HG03095 (cell line): ENCODE data around the gene YEATS2.
"Not testable (repeated sequence)": the region's sequence is repeated elsewhere in the genome, so short reads cannot be mapped to it uniquely, and the experiment has no call there.

Experiments used
- ATAC-seq: cut with Tn5 transposase; IDR thresholded peaks from one replicate; pipeline ENCODE4 v1.9.1; 2021; ENCODE audit warnings: moderate library complexity; ENCODE audit not compliant: unreplicated experiment

YEATS2 gene

DNA sequence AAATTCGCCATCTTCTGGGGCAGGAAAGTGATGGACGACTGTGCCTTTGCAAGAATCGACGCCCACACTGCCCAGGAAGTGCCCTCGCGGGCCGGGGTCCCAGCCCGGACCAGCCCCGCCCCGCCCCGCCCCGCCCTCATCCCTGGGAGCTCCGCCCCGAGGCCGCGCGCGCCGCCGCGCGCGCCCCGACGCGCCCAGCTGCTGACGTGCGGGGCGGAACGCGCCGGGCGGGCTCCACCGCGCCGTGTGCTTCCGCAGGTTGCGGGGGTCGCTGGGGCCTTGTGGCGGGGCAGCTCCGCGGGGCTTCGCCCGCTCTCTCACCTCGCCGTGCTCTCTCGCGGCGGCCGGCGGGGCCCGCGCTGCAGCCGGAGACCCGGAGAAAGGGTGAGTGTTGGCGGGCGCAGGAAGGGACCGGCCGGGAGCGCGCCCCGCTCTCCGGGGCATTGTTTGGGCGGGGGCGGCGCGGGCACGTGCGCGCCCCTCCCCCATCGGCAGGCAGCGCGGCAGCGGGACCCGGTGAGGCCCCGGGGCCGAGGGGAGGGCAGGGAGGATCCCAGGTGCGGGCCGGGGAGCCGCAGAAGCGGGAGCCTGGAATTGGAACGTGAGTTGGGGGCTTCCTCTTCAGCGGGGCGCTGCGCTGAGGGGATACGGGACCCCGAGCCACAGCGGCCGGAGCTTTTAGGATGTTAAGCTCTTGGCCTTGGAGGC is at the start of gene YEATS2:
Gene YEATS2 (plus strand): TSS at position 188 of the 708 bp plus-strand sequence. CDS start 17,366 bp downstream, outside the sequence.
- ATAC-seq: peak; percentile 87

DNA sequence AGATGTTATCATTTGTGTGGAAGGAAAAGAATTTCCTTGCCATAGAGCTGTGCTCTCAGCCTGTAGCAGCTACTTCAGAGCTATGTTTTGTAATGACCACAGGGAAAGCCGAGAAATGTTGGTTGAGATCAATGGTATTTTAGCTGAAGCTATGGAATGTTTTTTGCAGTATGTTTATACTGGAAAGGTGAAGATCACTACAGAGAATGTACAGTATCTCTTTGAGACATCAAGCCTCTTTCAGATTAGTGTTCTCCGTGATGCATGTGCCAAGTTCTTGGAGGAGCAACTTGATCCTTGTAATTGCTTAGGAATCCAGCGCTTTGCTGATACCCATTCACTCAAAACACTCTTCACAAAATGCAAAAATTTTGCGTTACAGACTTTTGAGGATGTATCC is 47.0 kb upstream of the YEATS2 start:
- no peak for ATAC-seq

DNA sequence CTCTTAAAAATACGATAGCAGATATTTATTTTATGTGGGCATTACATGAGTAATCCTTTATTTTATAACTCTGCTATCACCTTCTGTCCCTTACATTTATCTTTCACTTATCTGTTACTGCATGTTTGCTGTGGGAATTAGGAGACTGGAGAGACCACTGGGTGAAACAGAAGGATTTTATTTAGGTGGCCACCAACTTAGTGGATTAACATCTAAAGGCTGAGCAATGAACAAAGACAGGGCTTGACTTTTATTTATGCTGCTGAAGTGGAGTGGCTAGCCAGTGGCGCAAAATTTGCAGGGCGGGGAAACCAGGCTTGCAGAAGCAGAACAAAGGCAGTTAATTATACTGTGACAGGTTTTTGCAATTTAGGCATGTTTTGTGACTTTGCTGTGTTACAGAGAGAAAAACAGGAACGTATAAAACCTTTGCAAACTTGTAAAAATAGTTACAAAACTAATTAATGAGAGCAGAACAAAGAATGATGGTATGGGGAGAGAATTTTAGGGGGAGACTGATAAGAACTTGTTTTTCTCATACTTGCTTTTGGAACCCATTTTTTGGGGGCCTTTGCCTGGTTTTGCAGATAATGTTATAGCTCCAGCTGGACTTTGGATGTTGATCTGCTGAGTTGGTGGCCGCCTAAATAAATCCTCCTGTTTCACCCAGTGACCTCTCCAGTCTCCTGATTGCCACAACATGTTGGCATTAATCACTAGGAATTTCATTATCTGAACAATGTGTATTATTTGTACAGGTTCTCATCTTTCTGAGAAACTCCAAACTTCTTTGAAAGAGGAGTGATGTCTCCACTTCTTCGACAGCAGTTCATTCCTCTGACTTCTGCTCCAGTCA is 44.2 kb upstream of the YEATS2 start:
- no peak for ATAC-seq

DNA sequence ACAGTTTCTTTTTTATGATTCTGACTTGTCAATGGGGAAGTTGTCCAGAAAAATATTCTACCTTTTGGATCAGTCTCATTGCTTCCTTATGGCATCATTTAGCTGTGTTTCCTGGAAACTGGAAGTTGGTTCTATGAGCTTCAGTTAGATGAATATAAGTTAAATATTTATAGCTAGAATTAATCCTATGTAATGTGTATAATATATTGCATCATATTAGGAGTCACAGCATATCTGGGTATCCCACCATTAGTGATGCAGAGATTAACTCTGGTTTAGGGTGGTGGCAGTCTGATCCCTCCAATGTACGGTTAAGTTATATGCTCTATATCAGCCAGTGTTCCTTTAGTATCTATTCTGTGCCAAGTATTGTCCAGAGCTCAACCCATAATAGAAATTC is 42.9 kb upstream of the YEATS2 start:
- ATAC-seq: no peak

DNA sequence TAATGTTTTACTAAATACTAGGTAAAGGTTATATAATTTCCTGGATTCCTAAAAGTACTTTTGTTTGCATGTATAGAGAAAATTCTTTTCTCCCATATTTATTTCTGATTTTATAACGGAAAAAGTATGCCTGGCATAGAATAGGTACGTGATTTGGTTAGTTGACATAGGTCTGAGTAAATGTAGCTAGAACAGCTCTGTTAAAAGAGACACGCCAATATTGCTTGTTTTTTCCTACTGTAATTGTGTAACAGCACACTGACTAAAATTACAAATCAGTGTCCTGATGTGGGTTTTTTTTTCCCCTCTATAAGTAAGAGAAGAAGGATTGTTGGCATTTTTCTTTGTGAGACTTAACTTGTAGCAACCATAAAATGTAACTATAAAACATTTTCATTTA is 35.5 kb upstream of the YEATS2 start:
- ATAC-seq: no peak

DNA sequence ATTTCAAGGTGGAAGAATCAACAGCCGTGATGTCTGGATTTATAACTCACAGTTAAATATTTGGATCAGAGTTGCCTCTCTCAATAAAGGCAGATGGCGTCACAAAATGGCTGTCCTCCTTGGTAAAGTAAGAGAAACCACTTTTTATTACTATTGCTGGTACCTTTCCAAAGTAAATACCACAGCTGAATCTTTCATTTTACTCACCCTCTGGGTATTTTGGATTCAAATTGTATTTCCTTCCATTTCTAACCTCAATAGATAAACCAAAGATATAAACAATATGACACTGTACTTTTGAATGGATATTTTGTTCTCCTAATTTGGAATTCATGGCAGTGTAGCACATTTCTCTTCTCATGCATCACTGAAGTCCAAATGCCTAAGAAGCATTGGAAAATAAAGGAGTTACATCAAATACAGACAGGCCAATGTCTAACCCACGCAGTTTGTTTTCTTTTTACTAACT is 32.6 kb upstream of the YEATS2 start:
- ATAC-seq: no peak

DNA sequence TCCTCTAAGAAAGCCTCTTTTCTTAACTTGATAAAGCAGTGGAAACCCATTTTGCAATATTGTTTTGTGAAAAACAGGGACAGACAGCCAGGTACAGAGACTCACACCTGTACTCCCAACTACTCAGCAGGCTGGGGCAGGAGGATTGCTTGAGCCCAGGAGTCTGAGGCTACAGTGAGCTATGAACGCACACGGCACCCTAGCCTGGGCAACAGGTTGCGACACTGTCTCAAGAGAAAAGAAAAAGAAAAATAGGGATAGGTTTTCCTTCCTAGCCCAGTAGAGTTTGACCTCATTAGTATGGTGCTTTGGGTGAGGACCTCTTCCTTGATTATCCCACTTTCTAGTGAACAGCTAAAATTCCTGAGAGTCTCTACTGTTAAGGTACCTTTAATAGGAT is 17.5 kb upstream of the YEATS2 start:
- ATAC-seq: no peak

DNA sequence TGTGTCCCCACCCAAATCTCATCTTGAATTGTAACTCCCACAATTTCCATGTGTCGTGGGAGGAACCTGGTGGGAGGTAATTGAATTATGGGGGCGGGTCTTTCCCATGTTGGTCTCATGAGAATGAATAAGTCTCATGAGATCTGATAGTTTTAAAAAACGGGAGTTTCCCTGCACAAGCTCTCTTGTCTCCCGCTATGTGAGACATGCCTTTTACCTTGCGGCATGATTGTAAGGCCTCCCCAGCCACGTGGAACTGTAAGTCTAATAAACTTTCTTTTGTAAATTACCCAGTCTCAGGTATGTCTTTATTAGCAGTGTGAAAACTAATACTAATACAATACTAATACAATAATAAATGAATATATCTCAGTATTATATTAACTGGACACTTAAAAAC is 9.9 kb upstream of the YEATS2 start:
- no peak for ATAC-seq

DNA sequence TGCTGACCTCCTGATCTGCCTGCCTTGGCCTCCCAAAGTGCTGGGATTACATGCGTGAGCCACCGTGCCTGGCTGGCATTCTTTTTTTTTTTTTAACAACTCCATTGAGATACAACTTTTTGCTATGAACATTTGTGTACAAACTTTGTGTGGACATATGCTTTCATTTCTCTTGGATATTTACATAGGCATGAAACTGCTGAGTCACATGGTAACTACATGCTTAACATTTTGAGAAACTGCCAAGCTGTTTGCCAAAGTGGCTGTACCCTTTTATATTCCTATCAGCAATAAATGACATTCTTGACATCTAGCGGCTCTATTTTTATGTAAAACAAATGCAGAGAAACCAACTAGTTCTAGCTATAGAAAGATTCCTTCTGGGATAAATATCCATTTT is 8.7 kb upstream of the YEATS2 start:
- no peak for ATAC-seq

DNA sequence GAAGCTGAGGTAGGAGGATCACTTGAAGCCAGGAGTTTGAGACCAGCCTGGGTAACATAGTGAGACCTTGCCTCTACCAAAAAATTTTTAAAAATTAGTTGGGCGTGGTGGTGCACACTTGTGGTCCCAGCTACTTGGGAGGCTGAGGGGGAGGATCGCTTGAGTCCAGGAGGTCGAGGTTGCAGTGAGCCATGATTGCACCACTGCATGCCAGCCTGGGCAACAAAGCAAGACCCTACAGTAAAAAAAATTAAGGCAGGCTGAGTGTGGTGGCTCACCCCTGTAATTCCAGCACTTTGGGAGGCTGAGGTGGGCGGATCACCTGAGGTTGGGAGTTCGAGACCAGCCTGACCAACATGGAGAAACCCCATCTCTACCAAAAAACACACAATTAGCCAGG is 8.0 kb upstream of the YEATS2 start:
- ATAC-seq: not testable (repeated sequence)

DNA sequence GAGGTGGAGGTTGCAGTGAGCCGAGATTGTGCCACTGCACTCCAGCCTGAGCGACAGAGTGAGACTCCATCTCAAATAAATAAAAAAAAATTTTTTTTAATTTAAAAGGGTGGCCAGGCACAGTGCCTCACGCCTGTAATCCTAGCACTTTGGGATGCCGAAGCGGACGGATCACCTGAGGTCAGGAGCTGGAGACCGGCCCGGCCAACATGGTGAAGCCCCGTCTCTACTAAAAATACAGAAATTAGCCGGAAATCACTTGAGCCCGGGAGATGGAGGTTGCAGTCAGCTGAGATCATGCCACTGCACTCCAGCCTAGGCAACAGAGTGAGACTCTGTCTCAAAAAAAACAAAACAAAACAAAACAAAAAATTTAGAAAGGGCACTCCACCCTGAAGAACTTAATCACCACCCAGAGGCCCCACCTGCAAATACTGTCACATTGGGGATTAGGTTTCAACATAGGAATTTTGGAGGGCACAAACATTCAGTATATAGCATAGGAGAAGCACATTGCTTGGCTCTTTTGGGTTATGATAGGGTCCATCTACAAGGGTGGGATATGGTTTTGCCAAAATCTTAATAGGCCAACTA is 7.1 kb upstream of the YEATS2 start:
- no peak for ATAC-seq

DNA sequence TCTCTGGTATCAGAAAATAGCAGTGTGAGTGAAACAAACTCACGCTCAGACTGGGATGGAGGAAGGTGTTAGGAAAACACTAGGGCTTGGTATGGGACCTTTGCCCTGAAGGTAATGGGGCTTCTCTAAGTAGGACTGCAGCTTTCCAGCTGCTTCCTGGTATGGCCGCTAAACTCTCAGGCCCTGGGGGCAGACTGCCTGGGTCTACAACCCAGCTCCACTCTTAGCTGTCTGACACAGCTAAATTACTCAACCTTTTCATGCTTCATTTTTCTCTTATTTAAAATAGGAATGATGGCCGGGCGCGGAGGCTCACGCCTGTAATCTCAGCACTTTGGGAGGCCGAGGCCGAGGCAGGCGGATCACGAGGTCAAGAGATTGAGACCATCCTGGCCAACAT is 5.2 kb upstream of the YEATS2 start:
- ATAC-seq: no peak

DNA sequence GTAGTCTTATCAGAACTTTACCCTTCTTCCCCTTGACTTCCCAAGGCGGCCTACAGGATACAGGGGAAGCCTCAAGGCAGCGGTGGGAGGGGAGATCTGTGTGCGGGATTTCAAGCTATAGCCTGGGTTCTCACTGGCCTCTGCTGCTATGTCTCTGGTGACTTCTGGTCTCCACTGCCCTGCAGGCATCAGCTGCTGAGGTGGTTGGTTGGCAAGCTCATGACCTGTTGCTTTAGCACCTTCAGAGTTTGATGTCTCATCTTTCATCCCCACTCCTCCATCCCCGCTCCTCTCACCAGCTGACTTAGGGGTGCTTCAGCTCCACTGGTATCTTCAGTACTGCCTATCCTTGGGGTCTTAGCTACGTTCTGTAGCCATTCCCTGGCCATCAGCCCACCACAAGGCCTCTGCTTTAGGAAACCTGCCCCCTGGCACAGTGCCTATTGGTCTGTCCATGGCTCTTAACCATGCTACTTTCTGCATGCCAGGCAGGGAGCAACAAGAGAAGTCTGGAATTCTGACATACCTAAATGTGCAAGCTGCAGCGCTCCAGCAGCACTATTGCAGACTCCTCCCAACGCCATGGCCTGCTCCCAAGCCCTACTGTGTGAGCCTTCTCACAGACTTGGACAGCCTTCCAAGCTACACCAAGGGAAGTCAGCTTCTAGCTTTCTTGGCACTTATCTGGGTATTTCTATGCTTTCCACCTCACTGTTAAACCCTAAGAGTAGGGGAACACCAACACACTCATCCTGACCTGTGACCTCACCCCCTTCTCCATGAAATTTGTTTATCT is 1.8 kb upstream of the YEATS2 start:
- no peak for ATAC-seq

DNA sequence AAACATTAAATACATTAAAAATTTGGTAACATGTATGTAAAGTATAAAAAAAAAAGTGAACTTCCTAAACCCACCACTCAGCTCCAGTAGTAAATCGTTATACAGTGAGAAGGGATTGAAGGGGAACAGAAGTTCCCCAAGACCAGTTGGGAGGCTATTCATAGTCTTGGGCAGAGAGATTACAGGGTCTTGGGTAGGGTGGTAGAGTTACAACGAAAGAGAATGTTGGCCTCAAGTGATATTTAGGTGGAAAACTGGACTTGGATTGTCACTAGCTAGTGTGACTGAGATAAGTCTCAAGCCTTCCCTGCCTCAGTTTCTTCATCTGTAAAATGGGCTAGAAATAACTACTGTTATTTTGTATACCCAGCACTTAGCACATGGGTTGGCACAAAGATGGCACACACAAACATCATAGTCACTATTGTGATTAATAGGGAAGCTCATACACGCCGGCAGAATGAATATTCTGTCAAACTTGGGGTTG is 431 bp upstream of the YEATS2 start:
- ATAC-seq: no peak

DNA sequence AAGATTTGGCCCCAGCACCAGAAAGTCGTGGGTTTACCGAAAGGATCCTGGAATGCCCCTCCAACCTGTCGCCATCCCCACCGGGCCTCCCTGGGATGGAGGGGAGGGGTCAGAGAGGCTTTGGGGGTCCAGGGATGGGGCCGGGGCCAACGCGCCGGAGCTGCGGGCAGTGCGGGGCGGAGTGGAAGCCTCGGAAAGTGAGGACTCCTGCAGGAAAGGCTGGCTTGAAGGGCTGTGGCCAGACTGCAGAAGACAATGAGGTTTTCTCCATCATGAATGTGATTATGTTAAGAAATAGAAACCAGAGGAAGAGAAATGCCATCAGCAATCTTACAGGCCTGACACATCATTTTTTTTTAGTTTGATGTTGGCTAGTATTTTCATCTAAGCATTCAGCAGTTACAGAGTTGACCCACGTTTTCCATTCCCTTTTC is 738 bp downstream of the YEATS2 start:
- peak; percentile 15 for ATAC-seq

DNA sequence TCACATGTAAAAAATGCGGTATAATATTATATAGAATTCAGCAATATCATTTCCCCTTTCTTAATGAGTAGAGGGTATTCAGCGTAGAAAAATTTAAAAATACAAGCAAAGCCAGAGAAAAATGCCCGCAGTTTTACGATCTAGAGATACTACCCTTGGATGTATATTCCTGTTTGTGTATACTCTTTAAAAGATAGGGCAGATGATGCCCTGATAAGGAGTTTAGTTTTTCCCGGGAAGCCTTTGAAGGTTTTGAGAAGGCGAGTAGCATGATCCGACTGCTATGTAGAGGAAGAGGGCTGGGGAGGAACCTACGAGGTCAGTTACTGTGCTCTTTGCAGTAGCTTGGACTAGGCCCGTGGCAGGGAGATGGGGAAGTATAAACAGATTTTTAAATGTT is 1.2 kb downstream of the YEATS2 start:
- no peak for ATAC-seq

DNA sequence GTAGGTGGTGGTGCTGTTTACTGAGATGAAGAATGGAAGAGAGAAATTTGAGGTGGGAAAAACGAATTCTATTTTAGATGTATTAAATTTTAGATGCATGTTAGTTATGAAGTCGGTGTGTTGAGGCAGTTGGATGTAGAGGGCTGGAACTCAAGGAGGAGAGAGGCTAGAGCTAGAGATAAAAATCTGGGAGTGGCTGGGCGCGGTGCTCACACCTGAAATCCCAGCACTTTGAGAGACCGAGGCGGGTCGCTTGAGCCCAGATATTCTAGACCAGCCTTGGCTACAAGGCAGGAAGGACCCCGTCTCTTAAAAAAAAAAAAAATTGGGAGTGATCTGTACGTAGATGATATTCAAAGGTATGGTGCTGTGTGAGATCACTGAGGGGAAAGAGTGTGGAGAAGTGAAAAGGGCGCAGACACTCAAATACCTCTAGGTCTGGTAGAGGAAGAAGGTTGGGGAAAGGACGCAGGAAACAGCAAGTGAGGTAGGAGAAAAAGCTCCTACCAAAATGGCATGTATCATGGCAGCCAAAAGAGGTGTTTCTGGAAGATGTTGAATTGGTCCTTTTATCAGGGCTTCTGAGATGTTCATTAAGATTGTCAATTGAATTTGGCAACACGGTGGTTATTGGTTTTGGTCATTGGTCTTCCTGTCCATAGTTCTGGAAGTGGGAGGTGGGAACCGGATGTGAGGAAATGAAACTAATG is 1.8 kb downstream of the YEATS2 start:
- ATAC-seq: no peak

DNA sequence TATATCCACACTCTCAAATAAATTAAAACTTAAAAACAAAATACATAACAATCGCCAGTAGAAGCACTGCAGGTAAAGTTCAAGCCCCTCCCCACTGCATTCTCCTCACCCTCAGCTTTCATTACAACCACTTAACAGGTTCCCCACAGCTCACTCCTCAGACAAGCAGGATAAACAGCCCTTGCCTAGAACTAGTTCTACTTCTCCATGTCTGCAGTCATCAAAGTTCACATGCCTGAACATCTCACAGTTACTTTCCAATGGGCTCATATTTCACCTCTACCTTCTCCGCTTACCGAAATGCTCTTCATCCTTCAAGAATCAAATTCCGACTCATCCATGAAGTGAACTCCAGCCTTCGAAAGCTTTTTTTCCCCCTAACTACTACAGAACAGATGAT is 4.1 kb downstream of the YEATS2 start:
- ATAC-seq: no peak

DNA sequence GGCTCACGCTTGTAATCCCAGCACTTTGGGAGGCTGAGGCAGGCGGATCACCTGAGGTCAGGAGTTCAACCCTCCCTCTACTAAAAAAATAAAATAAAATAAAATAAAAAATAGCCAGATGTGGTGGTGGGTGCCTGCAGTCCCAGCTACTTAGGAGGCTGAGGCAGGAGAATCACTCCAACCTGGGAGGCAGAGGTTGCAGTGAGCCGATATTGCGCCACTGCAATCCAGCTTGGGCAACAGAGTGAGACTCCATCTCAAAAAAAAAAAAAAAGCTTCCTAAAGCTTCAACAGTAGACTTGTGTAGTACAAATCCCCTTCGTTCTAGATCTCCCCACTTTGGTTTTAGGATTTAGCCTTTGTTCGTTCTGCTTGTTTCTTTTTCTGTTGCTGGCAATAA is 6.3 kb downstream of the YEATS2 start:
- not testable (repeated sequence) for ATAC-seq

DNA sequence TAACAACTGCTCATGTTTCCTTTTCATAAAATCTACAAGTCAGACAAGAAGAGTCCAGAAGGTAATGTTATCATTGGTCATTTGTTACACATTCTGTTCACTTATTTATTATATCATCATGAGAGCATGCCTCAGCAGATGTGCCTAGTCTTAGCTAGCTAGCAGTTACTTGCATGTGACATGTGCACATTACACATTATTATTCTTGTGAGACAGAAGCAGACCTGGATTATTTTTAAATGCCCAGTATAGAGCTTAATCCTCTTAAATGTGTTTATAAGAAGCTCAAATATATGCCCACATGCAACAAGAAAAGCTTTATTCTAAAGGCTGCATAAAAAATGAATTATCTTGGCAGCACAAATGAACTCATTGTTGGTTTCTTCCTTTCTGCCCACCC is 12.6 kb downstream of the YEATS2 start:
- no peak for ATAC-seq
